GM18909 (cell line): ENCODE measurements around the gene SLC18B1.

ENCODE experiments used
- ATAC-seq: cut with Tn5 transposase; IDR thresholded peaks from one replicate; pipeline ENCODE4 v1.9.1; 2021; ENCODE audit warnings: mild to moderate bottlenecking; ENCODE audit not compliant: unreplicated experiment, poor library complexity

Gene SLC18B1

GRCh38 chr6:132797951-132798868 lies at the start of gene SLC18B1:
SLC18B1 (minus strand) TSS chr6:132798637; CDS start chr6:132798456, 181 bp downstream.
- peak; percentile 41 for ATAC-seq

GRCh38 chr6:132843316-132844035 lies 45.0 kb upstream of the SLC18B1 start:
- ATAC-seq: no peak

DNA sequence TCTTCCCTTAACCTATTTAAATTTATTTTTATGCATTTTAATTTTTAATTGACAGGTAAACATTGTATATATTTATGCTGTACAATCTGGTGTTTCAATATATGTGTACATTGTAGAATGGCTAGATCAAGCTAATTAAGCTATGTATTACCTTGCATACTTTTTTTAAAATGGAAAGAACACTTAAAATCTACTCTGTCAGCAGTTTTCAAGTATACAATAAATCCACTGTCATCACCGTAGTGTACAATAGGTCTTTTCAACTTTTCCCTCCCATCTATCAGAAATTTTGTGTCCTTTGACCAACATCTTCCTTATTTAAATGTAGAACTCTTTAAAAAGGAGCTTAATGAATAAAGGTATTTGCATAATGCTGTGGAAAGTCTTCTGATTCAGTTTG lies 43.5 kb upstream of the SLC18B1 start:
- ATAC-seq: no peak

DNA sequence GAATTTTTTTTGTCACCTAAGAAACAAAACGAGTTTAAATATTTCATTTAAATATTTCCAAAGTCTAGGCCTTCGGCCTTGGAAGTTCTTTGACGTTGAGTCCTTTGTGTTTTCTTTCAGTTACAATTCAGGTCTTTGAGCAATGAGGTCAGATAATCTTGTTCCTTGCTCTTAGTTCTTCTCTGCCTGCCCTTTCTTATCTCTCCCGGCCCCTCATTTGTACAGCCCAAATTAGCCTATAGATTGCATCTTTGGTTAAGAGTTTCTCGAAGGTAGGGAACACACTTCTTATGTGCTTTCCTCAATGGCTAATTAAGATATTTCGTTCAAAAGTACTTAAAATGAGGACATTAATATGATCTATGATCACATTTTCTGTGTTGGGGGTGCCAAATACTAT lies 34.5 kb upstream of the SLC18B1 start:
- no peak for ATAC-seq

DNA sequence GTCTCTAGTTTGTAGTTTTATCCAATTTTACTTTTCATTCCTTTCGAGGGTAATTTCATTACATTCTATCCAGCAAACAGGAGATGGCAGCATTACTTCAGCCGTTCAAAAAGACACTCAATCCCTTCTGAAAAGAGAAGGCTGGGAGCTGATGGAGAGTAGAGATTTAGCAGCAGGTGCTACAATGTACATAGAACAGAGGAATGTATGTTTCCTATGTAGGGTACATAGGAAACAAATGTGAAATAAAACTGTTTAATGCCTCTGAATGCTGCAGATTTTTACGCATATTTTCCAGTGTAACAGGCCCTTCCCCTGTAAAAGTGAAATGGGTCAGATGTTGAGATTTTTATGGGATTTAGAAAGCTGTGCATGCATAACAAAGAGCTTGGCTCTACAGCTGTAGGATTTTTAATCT lies 31.9 kb upstream of the SLC18B1 start:
- peak; percentile 53 for ATAC-seq

GRCh38 chr6:132820629-132821381 lies 22.4 kb upstream of the SLC18B1 start:
- no peak for ATAC-seq

- no peak for ATAC-seq
Measured at GRCh38 chr6:132819405-132820161, 21.1 kb upstream of the SLC18B1 start.

GRCh38 chr6:132818404-132819359 lies 20.2 kb upstream of the SLC18B1 start:
- ATAC-seq: no peak

- no peak for ATAC-seq
Measured at GRCh38 chr6:132817554-132818403, 19.3 kb upstream of the SLC18B1 start.

DNA sequence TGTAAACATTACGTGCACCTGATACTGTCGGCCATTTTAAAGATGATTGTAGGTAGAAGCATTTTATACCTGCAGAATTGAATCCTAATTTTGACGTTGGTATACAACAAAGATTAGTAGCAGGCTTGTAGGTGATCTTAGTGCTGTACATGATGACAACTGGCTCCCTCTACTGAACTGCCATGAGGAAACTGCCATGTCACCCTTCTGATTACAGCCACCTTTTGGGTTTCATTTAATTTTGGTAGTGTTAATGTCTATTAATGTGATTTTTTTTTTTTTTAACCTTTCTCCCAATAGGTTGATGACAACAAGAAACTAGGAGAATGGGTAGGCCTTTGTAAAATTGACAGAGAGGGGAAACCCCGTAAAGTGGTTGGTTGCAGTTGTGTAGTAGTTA lies 18.2 kb upstream of the SLC18B1 start:
- ATAC-seq: no peak

- peak; percentile 13 for ATAC-seq
Measured at GRCh38 chr6:132814716-132815570, 16.5 kb upstream of the SLC18B1 start.

- peak; percentile 32 for ATAC-seq
Measured at GRCh38 chr6:132813173-132813856, 14.9 kb upstream of the SLC18B1 start.

GRCh38 chr6:132812756-132813172 lies 14.3 kb upstream of the SLC18B1 start:
- ATAC-seq: peak; percentile 20

DNA sequence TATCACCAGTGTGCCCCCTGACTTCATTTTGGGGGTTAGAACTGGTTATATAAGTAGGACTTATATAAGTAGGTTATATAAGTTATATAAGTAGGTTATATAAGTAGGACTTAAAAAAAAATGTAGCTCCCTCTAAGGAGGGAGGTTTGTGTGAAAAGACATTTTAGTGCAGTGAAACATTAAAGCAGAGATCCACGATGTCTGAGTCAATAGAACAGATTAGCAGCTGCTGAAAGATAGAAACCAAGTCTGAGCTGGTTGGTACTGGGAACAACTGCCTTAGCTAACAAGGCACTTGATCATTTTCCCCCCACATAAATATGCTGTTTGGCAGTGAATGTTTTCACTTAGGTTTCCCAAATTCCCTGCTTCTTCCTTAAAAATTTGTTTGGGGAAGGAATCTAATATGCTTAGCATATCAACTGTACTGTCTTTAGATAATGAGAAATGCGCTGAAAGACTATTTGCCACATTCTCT lies 13.9 kb upstream of the SLC18B1 start:
- ATAC-seq: no peak

DNA sequence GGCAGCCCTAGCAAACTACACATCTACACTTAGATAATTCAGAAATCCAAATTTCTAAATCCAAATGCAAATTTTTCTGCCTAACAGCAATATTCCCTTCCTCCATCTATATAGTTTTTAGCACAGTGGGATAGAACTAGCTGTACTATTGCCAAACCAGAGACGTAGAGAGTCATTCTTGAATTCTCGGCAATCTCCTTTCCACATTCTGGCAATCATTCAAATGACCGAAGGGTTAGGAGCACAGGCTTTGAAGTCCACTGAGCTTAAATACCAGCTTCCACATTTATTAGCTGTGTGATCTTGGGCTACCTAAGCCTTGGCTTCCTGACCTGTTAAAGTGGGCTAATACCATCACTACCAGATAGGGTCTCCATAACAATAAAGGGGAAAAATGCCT lies 12.8 kb upstream of the SLC18B1 start:
- no peak for ATAC-seq

- no peak for ATAC-seq
Measured at GRCh38 chr6:132805548-132805947, 7.1 kb upstream of the SLC18B1 start.
